CD1c-positive myeloid dendritic cell (primary cell): ENCODE results near the gene SGMS1.
"Not testable (repeated sequence)": the region's sequence is repeated elsewhere in the genome, so short reads cannot be mapped to it uniquely, and the experiment has no call there.

ENCODE experiments used
- DNase-seq: peaks from one replicate; pipeline ENCODE4 v3.0.0-alpha.2; 2016; ENCODE audit errors: extremely low spot score

The SGMS1 gene

GRCh38 chr10:50538555-50539398 lies 85.0 kb downstream of the SGMS1 start:
- no peak for DNase-seq

DNA sequence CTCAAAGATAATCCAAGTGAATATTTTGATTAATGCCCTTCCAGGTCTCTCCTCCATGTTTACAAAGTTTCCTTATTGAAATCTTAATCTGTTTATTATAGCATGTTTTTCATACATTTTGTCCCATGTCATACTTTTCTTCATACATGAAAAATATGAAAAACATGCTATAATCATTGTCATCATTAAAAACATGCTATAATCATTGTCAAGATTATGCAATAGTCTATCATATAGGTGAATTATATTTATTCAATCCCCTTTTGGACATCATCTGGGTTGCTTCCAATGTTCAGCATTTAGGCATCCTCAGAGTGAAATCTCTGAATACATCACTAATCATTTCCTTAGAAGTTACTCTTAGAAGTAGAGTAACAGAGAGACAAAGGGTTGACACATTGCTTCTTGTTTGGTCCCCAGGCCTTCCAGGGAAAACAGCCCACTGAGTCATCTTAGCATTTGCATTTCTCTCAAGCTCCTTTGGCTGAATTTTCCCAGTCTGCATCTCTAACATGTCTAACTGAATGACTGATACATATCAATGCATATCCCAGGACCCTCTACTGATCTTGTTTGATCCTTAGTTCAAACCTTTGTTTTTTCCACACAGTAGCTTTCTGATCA lies 87.0 kb downstream of the SGMS1 start:
- no peak for DNase-seq

DNA sequence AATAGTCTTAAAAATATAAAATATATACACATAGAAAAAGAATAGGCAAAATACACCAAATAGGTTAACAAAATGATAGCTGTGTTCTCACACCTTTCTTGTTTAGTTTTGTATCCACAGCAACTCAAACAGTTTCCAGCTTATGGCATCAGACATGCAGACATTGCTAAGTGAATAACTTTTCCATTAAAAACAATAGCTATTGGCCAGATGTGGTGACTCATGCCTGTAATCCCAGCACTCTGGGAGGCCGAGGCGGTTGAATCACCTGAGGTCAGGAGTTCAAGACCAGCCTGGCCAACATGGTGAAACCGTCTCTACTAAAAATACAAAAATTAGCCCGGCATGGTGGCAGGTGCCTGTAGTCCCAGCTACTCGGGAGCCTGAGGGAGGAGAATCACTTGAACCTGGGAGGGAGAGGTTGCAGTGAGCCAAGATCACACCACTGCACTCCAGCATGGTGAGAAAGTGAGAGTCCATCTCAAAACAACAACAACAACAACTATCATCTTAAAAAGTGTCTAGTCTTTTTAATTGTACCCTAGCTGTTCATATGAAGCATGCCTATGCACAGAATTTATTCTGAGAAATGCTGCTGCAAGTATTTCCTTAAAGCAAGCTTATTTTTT lies 88.9 kb downstream of the SGMS1 start:
- not testable (repeated sequence) for DNase-seq

GRCh38 chr10:50533296-50533695 lies 90.5 kb downstream of the SGMS1 start:
- DNase-seq: no peak

DNA sequence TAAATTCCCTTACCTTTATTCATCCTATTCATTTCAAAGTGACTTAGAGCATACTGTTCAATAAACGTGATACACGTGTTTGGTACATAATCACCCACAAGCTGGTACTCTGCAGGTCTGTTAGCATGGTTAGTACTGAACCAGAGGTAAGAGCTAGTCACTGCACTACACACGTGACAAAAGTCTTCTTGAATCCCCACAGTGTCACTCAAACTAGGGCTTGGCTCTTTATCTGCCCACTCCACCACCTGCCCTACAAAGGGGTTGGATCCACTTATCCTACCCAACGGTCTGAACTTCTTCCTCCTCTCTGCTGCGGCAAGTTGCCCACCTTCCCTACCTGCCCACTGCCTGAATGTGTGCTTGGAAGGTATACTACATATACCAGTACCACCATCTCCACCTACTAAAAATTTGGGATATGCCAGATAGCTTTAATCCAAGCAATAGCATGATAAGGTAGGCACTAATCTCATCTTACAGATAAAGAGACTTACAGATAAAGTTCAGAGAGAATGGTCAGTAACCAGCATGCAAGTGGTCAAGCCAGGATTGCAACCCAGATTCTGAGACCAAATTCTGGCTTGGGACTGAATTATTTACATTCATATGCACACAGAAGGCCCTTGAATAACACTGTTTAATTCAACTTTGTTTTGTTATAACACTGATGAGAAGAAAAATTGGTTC lies 92.2 kb downstream of the SGMS1 start:
- DNase-seq: no peak

- DNase-seq: no peak
Measured at GRCh38 chr10:50529660-50530059, 94.1 kb downstream of the SGMS1 start.

DNA sequence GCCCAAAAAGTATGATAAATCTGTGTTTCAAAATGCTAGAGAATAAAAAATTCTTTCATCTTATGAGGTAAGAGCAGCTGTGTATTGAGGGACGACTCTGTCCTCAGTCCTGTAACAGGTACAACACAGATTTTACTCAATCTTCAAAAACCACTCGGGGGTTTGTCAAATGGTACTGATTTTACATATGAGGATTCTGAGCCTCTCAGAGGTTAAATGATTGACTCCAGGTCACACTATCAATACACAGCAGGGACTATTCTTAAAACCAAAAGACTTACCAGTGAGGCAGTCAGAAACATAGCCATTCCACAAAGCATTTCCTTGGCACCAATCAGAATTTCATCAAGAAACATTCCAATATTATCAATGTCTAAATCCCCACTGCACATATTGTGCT lies 95.5 kb downstream of the SGMS1 start:
- no peak for DNase-seq

DNA sequence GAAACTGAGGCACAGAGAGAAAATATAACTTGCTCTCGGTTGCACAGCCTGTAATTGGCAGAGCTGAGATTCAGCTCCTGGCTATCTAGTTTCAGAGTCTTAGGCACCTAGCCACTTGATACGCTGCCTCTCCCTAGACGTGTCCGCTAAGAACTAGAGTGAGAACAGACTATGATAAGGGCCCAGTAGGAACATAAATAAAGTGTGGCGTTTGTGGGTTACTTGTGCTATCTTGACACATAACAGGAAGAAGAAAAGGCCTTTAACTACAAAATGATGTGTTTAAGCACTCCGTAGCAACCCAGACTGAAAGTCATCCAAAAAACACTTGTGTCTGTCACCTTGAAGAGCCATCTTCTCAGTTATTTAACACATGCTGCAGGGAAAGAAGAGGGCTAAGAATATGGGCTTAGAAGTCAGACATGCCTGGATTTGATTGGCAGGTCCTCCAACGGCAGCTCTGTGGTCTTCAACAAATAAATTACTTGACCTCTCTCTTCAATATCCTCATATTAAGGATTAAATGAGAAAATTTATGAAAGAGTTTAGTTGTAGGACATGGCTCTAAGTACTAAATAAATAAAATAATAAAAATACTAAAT lies 96.2 kb downstream of the SGMS1 start:
- DNase-seq: no peak

DNA sequence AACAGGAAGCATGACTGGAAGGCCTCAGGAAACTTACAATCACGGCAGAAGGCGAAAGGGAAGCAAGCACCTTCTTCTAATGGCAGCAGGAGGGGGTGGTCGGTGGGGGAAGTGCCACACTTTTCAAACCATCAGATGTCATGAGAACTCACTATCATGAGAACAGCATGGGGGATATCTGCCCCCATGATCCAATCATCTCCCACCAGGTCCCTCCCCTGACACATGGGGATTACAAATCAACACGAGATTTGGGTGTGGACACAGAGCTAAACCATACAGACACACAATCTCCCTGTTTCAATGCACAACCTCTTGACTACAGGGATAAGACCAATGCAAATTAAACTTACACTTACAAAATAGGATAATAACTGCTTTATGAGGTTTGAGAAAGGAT lies 97.6 kb downstream of the SGMS1 start:
- DNase-seq: no peak

GRCh38 chr10:50523357-50523756 lies 100.4 kb downstream of the SGMS1 start:
- no peak for DNase-seq

DNA sequence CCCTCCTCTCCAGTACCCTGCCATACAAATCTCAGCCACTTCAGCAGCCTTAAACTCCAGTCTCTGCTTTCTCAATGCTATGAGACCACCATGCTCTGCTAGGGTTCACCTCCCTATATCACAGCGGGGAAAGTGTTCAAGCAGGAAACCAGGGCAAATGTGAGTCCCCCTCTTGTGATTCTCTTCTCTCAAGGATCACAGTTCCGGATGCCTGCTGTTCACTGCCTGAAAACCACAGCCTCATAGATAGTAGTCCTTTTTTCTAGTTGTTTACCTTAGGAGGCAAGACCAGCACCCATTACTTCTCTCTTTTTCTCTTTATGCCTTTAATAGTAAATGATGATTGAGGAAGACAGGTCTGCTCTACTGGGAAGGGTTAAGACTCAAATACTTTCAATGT lies 100.8 kb downstream of the SGMS1 start:
- no peak for DNase-seq

DNA sequence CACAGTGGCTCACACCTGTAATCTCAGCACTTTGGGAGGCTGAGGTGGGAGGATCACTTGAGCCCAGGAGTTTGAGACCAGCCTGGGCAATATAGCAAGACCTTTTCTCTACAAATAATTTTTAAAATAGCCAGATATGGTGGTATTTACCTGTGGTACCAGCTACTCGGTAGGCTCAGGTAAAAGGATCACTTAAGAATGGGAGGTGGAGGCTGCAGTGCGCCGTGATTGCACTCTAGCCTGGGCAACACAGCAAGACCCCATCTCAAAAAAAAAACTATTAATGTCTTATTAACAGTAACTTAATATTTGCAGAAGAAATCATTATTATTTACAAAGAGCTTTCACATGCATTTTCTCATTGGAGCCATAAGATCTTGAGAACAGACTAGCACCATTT lies 103.6 kb downstream of the SGMS1 start:
- no peak for DNase-seq

DNA sequence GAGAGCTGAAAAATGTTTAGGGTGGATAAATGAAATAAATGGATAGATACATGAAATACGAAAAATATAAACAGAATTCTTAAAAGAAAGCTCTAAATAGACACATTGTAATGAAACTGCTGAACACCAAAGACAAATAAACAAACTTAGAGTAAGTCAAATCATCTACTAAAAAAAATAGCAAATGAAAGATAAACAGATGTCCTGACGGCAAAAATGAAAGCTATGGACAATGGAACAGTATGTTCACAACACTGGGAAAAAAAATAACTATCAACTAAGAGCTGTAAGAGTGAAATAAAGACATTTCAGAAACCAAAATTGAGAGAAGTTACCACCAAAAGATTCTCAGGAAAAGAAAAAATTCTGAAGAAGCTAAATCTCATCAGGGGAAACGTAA lies 106.1 kb downstream of the SGMS1 start:
- no peak for DNase-seq

DNA sequence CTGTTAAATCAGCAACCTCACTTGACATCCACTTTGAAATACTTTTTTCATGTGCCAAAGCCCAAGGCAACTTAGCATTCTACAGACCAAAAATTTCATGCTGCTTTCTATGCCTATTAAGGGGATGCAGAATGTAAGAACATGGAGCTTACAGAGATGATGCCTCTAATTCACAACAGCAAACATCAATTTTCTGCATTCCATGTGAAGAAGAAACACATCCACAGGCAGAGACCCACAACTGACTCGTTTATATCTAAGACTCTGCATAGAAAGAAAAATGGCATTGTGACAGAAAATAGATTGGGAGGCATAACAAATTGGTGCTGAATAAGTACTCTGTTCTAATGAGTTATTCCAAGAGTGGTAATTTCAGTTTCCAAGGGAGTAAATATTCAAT lies 107.6 kb downstream of the SGMS1 start:
- no peak for DNase-seq

GRCh38 chr10:50515420-50515819 lies 108.3 kb downstream of the SGMS1 start:
- DNase-seq: no peak

DNA sequence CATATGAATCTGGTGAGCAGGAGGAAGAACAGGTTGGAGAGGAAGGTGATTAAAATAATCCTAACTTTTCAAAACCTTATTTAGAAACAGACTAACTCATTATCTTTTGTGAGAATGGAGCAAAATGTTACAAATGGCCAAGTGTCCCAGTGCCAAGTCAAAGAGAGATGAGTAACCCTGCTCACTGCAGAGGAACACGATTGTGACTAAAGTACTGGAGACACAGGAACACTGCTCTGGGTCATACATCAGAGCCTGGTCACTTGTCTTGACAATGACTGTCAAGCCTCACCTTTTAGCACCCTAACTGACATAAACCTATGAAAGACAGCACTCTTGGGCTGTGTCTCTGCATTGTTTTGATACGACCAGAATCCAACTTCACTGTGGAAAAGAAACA lies 108.8 kb downstream of the SGMS1 start:
- DNase-seq: no peak

GRCh38 chr10:50513956-50514355 lies 109.8 kb downstream of the SGMS1 start:
- no peak for DNase-seq

GRCh38 chr10:50512743-50513416 lies 110.9 kb downstream of the SGMS1 start:
- peak; percentile 4 for DNase-seq

DNA sequence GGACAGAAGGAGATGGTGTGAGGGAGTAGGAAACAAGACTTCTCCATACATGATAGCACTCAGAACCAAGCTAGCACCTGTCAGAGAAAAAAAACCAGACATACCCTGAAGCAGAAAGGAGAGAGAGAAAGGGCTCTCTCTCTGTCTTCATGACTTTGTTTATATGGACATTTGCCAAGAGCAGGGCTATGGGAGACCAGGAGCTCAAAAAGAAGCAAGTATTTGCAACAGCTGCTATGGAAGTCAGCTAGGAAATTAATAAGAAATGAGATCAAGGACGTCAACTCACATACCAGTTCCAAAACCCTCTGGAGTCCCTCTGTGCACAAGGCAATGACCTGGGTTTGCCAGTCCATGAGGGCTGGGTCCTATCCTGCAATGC lies 111.6 kb downstream of the SGMS1 start:
- no peak for DNase-seq

- DNase-seq: no peak
Measured at GRCh38 chr10:50511492-50512213, 112.1 kb downstream of the SGMS1 start.
